Common myeloid progenitor, CD34-positive (primary cell): ENCODE measurements around the gene TSKU.
A peak's percentile ranks its signal among the peaks of the same experiment; 100 is the strongest.

Source experiments
- CTCF ChIA-PET: fragments of 350-600 bp; sonication (Branson Sonifier 250); formaldehyde crosslinking; loops from one replicate; lab custom pipeline; 2021; ENCODE audit warnings: antibody characterized with exemption; lab: Charles Lee
- POLR2A ChIA-PET: fragments of 350-600 bp; sonication (Branson Sonifier 250); formaldehyde crosslinking; loops from one replicate; lab custom pipeline; 2021; ENCODE audit warnings: antibody characterized with exemption; lab: Charles Lee
- DNase-seq, 3 donors: peaks; one replicate each; pipeline versions ENCODE4 v3.0.0 to v3.0.0-alpha.2; 2013
- H3K27ac ChIP-seq, 2 experiments: 1 replicate in 1 of 2; 2 replicates in 1 of 2; pipeline ENCODE4 v1.7.0; 2013; ENCODE audit warnings: inconsistent platforms in 2 of 2, low read length in 2 of 2, mild to moderate bottlenecking in 2 of 2, low read depth in 1 of 2, moderate library complexity in 1 of 2; ENCODE audit not compliant: severe bottlenecking in 2 of 2, insufficient read depth in 1 of 2, poor library complexity in 1 of 2
- H3K27me3 ChIP-seq, 5 experiments: replicated peaks in 2 of 5; 1 replicate in 3 of 5; 2 replicates in 2 of 5; pipeline versions ENCODE4 v1.6.1 to v1.7.0; 2013; ENCODE audit warnings: low read length in 4 of 5, mild to moderate bottlenecking in 2 of 5, moderate library complexity in 2 of 5, inconsistent platforms in 1 of 5; ENCODE audit not compliant: insufficient read depth in 5 of 5, control insufficient read depth in 4 of 5
- H3K36me3 ChIP-seq, 4 experiments: 1 replicate in 2 of 4; 2 replicates in 2 of 4; pipeline versions ENCODE4 v1.6.1 to v1.7.0; 2013; ENCODE audit warnings: low read length in 3 of 4, control low read depth in 1 of 4, mild to moderate bottlenecking in 1 of 4; ENCODE audit not compliant: control insufficient read depth in 4 of 4, insufficient read depth in 4 of 4
- H3K4me1 ChIP-seq, 4 experiments: 1 replicate in 3 of 4; 2 replicates in 1 of 4; pipeline versions ENCODE4 v1.6.1 to v1.7.1; 2013; ENCODE audit warnings: low read length in 3 of 4, mild to moderate bottlenecking in 3 of 4, control low read depth in 1 of 4, inconsistent platforms in 1 of 4, moderate library complexity in 1 of 4; ENCODE audit not compliant: control insufficient read depth in 4 of 4, insufficient read depth in 4 of 4; ENCODE audit errors: control extremely low read depth in 1 of 4
- H3K4me3 ChIP-seq, 7 experiments: 1 replicate in 4 of 7; 2 replicates in 3 of 7; pipeline versions ENCODE4 v1.5.1 to v1.7.0; 2013; ENCODE audit warnings: mild to moderate bottlenecking in 7 of 7, low read length in 6 of 7, moderate library complexity in 6 of 7, inconsistent platforms in 2 of 7, low read depth in 2 of 7, control low read depth in 1 of 7; ENCODE audit not compliant: insufficient read depth in 4 of 7, control insufficient read depth in 1 of 7; ENCODE audit errors: extremely low read depth in 1 of 7
- H3K9me3 ChIP-seq, 5 experiments: 1 replicate in 4 of 5; 2 replicates in 1 of 5; pipeline versions ENCODE4 v1.6.1 to v1.7.1; 2013; ENCODE audit warnings: low read length in 4 of 5, mild to moderate bottlenecking in 2 of 5, inconsistent platforms in 1 of 5, low read depth in 1 of 5, moderate library complexity in 1 of 5; ENCODE audit not compliant: control insufficient read depth in 4 of 5, insufficient read depth in 2 of 5; ENCODE audit errors: control extremely low read depth in 1 of 5
- WGBS: methylation state at CpG from one replicate; pipeline ENCODE4 v1.1.5; 2013; ENCODE audit not compliant: insufficient coverage; 5-methylcytosine and 5-hydroxymethylcytosine counted together

Gene TSKU

GRCh38 chr11:76797341-76798201, 14.4 kb downstream of the TSKU start:
- no peaks in the 10 kb centered on the region for H3K36me3 ChIP-seq
- peaks cover 0 to 10% (median 9%) of the 10 kb centered on the region in 4 experiments for H3K4me1 ChIP-seq
- ChIA-PET POLR2A (no interaction called here), CTCF (interaction anchor here (0.7 to 7.0 kb wide), 19 partner anchors 10 to 530 kb away, joined by 3 to 123 read pairs (median 5); no protein-coding TSS in a partner anchor)
- no peak overlapping the region for H3K4me3 ChIP-seq
- H3K27ac ChIP-seq = no peak overlapping the region
- no peaks in the 10 kb centered on the region for H3K9me3 ChIP-seq
- 97% methylated on average over 9 of the region's 11 CpGs for WGBS
- no peak for DNase-seq
- H3K27me3 ChIP-seq = peaks cover 0 to 2% (median 0%) of the 10 kb centered on the region in 5 experiments

DNA sequence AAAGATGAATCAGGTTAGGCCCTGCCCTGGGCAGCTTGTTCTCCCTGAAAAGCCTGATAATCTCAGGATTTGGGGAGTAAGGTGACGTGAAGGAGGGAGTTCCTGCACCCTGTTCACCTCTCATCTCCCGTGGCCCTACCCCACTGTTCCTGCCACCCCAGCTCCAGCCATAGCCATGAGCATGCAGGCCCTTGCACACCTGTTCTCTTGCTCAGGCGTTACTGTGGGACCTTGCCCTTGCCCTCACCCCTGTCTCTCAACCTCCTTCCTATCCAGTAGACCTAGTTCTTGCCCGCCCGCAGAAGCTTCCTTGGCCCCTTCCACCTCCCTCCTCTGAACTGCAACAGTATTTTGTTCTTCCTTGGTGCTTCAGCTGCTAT, 15.0 kb downstream of the TSKU start:
- no peaks in the 10 kb centered on the region for H3K36me3 ChIP-seq
- 100% methylated on average over 5 of the region's 5 CpGs for WGBS
- POLR2A ChIA-PET = no interaction called here

GRCh38 chr11:76798671-76799065, 15.5 kb downstream of the TSKU start:
- H3K4me3 ChIP-seq = peak overlapping the region in 4 of 7 experiments; percentile 6 to 74 (median 52)
- H3K9me3 ChIP-seq = no peaks in the 10 kb centered on the region
- WGBS = 68% methylated on average over 7 of the region's 9 CpGs
- POLR2A ChIA-PET = interaction anchor here (1.1 kb wide), 1 partner anchor 65 kb away, joined by 4 read pairs; no protein-coding TSS in a partner anchor
- CTCF ChIA-PET = interaction anchor here (0.6 to 7.0 kb wide), 24 partner anchors 9 to 531 kb away, joined by 3 to 123 read pairs (median 5); no protein-coding TSS in a partner anchor
- no peak for DNase-seq
- peaks cover 0 to 10% (median 9%) of the 10 kb centered on the region in 4 experiments for H3K4me1 ChIP-seq
- no peaks in the 10 kb centered on the region for H3K36me3 ChIP-seq
- no peak overlapping the region for H3K27ac ChIP-seq
- peaks cover 0 to 2% (median 0%) of the 10 kb centered on the region in 5 experiments for H3K27me3 ChIP-seq

More for the DNA sequence above, 15.0 kb downstream of the TSKU start:
- Histone ChIP-seq H3K27ac (no peak overlapping the region), H3K27me3 (peaks cover 0 to 2% (median 0%) of the 10 kb centered on the region in 5 experiments), H3K9me3 (no peaks in the 10 kb centered on the region), H3K4me1 (peaks cover 0 to 10% (median 9%) of the 10 kb centered on the region in 4 experiments), H3K4me3 (no peak overlapping the region)
- CTCF ChIA-PET = interaction anchor here (0.7 to 7.0 kb wide), 24 partner anchors 9 to 530 kb away, joined by 3 to 123 read pairs (median 5); no protein-coding TSS in a partner anchor
- no peak for DNase-seq

DNA sequence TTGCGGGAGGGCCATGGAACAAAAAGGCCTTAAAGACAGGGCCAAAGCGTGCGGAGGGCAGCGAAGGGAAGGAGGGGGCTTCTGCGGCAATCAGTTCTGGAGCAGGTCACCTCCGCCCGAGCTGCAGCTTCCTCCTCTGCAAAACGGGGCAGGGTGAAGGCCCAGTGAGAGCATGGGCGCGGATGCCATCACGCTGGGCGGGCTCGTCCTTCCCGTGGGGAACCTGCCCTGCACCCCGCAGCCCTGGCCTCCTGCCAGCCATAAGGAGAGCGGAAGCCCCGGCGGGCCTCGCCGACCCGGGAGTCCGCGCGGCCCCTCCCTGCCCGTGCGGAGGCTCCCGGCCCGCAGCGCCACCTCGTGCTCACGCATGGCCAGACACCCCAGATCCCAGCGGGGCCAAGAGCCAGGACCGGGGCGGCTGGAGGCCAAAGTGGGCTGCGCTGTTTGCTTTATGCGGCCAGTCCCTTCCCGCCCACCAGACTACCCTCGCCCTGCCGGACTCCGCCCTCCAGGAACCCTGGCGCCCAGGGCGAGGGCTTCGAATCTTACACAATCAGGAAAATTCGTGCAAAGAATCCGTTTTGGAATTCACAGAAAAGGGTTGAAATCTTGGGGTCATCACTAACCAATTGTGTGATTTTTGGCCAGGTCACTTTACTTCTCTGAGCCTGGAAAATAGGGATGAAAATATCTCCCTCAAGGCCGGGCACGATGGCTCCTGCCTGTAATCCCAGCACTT, 16.1 kb downstream of the TSKU start:
- Histone ChIP-seq H3K4me3 (peak overlapping the region in 5 of 7 experiments; percentile 6 to 74 (median 46)), H3K27ac (no peak overlapping the region), H3K9me3 (no peaks in the 10 kb centered on the region), H3K4me1 (peaks cover 0 to 10% (median 9%) of the 10 kb centered on the region in 4 experiments), H3K27me3 (peaks cover 0 to 2% (median 0%) of the 10 kb centered on the region in 5 experiments), H3K36me3 (no peaks in the 10 kb centered on the region)
- ChIA-PET POLR2A (interaction anchor here (1.1 kb wide), 1 partner anchor 65 kb away, joined by 4 read pairs; no protein-coding TSS in a partner anchor), CTCF (interaction anchor here (0.6 to 7.0 kb wide), 18 partner anchors 8 to 121 kb away, joined by 3 to 123 read pairs (median 6); no protein-coding TSS in a partner anchor)
- 6% methylated on average over 43 of the region's 47 CpGs for WGBS
- DNase-seq = peak; percentile 72 to 87 (median 86)

GRCh38 chr11:76800466-76801200, 17.5 kb downstream of the TSKU start:
- peaks cover 0 to 10% (median 9%) of the 10 kb centered on the region in 4 experiments for H3K4me1 ChIP-seq
- ChIA-PET CTCF (interaction anchor here (1.1 to 7.0 kb wide), 10 partner anchors 9 to 155 kb away, joined by 3 to 123 read pairs (median 4); no protein-coding TSS in a partner anchor), POLR2A (interaction anchor here (0.7 kb wide), 1 partner anchor 71 kb away, joined by 3 read pairs; no protein-coding TSS in a partner anchor)
- H3K36me3 ChIP-seq = no peaks in the 10 kb centered on the region
- H3K9me3 ChIP-seq = no peaks in the 10 kb centered on the region
- peaks cover 0 to 2% (median 0%) of the 10 kb centered on the region in 5 experiments for H3K27me3 ChIP-seq
- DNase-seq = no peak
- no peak overlapping the region for H3K27ac ChIP-seq
- no peak overlapping the region for H3K4me3 ChIP-seq
- 98% methylated on average over 8 of the region's 9 CpGs for WGBS

DNA sequence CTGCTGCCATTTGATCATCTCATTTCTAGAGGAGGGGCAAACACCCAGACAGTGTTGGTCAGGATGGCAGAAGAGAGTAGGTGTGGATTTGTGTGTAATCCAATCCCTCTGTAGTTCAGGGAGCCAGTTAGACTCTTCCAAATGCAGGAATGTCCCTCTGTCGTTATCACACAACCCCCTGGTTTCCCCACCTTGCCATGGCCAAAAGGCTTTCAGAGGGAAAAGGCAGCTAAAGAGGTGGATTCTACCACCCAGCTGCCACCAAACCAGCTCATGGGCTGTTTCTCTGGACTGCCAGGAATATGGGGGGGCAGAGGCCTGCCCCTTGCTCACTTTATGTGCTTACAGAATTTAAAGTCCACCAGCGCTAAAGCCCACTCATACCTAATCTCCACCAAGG, 18.1 kb downstream of the TSKU start:
- 100% methylated on average over 1 of the region's 2 CpGs for WGBS
- POLR2A ChIA-PET = interaction anchor here (0.7 kb wide), 1 partner anchor 72 kb away, joined by 3 read pairs; no protein-coding TSS in a partner anchor
- Histone ChIP-seq H3K27ac (no peak overlapping the region), H3K36me3 (no peaks in the 10 kb centered on the region), H3K4me3 (no peak overlapping the region), H3K4me1 (peaks cover 0 to 10% (median 9%) of the 10 kb centered on the region in 4 experiments), H3K27me3 (peaks cover 0 to 2% (median 0%) of the 10 kb centered on the region in 5 experiments), H3K9me3 (no peaks in the 10 kb centered on the region)
- CTCF ChIA-PET = interaction anchor here (0.9 to 7.0 kb wide), 9 partner anchors 8 to 155 kb away, joined by 3 to 123 read pairs (median 3); no protein-coding TSS in a partner anchor
- no peak for DNase-seq
